C4-2B (cell line): Measurements from ENCODE around the gene SORL1.

Experiments
- ZFX ChIP-seq: fragments of 450-650 bp; IDR thresholded peaks from 2 replicates; pipeline ENCODE4 v1.6.1; 2017
- TF ChIP-seq, protein P1 (sequence below): fragments of 450-650 bp; conservative IDR thresholded peaks from 2 replicates; pipeline ENCODE4 v1.5.1; 2017; ENCODE audit warnings: mild to moderate bottlenecking

DNA sequence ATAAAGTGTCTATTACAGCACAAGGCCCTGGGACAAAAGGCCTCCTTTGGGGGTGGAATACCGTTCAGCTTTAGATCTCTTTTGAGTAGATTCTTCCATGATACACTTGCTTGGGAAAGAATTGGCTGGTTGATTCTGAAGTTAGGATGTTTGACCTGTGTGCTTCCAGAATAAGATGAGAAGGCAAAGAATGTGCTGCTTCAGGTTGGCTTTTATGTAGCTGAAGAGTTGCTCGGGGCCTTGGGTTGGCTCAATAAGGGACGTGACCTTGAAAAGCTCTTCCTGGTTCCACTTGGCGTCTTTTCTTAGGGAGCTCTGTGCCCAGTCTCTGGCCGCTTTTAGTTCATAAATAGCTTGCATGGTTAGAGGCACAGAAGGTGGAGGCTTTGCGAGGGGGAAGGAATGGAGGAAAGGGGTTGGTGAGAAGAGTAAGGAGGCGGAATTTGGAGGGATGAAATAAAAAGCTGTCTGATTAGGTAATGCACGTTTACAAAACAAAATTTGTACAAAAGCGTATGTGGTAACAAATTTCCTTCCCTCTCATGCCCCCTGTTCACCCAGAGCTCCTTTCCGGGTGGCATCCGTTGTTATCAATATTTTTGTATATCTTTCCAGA lies 4.8 kb downstream of the SORL1 start:
- TF ChIP-seq, protein P1, sequence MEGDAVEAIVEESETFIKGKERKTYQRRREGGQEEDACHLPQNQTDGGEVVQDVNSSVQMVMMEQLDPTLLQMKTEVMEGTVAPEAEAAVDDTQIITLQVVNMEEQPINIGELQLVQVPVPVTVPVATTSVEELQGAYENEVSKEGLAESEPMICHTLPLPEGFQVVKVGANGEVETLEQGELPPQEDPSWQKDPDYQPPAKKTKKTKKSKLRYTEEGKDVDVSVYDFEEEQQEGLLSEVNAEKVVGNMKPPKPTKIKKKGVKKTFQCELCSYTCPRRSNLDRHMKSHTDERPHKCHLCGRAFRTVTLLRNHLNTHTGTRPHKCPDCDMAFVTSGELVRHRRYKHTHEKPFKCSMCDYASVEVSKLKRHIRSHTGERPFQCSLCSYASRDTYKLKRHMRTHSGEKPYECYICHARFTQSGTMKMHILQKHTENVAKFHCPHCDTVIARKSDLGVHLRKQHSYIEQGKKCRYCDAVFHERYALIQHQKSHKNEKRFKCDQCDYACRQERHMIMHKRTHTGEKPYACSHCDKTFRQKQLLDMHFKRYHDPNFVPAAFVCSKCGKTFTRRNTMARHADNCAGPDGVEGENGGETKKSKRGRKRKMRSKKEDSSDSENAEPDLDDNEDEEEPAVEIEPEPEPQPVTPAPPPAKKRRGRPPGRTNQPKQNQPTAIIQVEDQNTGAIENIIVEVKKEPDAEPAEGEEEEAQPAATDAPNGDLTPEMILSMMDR, result no peak
- TF ChIP-seq ZFX, result no peak
